HK-2 (cell line): ENCODE results near the gene CEACAM6.
"Not testable (repeated sequence)": the region's sequence is repeated elsewhere in the genome, so short reads cannot be mapped to it uniquely, and the experiment has no call there.

Experiments used
- DNase-seq: peaks from one replicate; pipeline ENCODE4 v3.0.0-alpha.2; 2018; ENCODE audit not compliant: unreplicated experiment

CEACAM6 gene

DNA sequence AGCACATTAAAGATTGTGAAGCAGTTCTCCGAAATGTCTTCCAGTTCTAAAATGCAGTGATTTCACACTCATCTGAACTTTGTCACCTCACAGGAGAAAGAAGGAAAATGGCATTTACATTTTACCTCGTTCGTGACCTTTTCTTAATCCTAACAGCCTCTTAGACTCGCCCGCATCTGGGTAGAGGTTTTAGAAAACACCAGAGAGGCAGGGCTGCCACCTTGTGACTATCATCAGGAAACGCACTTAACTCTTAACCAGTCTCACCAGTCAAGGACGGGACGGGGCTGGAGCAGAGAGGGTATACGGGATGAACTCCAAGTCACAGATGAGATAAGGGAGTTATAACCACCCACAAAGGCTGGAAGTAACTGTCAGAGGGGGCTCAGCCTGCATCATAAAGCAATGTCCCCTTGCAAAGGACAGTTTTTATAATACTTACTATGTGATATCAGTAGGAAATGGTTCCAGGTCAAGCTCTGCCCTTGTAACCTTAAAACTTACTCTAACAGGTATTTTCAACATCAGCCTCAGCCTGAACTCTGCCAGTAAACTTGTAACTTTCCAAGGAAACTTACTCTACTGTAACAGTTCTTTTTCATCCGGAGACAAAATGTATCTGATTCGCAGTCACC is 8.6 kb upstream of the CEACAM6 start:
- DNase-seq: peak; percentile 38

GRCh38 chr19:41748012-41748411 is 7.3 kb upstream of the CEACAM6 start:
- DNase-seq: no peak

- DNase-seq: not testable (repeated sequence)
Observed at GRCh38 chr19:41750248-41751134, 4.8 kb upstream of the CEACAM6 start.

DNA sequence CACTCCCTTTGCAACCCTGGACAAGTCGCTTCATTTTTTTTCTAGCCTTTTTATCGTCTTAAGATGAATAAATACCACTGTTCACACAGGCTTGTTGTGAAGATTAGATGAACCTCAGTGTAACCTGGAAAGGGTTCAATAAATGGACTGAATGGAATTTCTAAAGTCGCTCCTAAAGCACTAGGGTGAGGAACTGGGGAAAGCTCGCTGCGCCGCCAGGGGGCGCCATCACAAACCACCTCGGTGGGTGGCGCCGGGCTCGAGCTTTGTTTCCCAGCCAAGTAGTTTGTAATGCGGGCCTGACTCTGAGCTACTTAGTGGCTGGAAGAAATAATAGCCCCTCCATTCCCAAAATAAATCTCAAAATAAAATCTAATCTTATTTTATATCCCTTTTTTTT is 2.2 kb upstream of the CEACAM6 start:
- peak; percentile 63 for DNase-seq

DNA sequence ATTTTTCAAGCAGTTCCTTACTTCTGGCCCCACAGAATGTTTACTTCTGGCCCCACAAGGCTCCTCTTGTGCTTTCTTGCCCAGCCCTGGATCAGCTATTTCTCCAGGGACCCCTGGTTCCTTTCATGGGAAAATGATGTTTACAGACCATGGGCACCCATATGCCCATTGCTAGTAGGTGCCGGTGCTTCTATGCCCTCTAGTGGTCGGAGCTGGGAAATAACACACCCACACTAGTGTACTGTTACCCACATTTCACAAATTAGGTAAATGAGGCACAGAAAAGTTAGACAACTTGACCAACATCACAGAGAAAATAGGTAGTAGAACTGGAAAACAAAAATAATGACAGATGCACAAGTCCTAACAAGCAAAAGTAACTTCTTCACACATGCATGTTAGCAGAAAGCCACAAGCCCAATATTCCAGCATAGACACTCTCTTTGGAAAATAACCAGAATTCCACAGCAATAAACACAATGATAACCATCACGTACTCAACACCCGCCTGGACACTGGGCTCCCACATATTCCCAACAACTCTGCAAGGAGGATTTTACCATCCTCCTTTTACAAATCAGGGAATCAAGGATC is 1.3 kb upstream of the CEACAM6 start:
- peak; percentile 40 for DNase-seq

- DNase-seq: no peak
Observed at GRCh38 chr19:41758846-41759245, 3.5 kb downstream of the CEACAM6 start.

DNA sequence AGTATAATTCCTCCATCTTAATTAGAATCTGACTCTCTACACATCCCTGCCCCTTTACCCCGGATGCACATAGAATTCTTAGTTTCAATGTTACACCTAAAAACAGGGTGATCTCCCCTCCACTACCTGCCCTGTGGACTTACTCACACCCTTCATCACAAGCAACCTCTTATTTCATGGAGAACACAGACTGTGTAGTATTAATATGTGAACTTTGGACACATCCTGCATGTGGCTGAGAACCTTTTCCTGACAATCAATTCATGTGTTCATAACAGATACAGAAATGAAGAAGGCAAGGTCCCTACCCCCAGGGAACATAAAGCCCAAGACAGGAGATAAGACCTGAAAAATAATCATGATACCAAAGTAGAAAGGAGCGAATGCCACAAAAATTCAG is 11.8 kb downstream of the CEACAM6 start:
- no peak for DNase-seq

GRCh38 chr19:41768105-41768504 is 12.8 kb downstream of the CEACAM6 start:
- not testable (repeated sequence) for DNase-seq

DNA sequence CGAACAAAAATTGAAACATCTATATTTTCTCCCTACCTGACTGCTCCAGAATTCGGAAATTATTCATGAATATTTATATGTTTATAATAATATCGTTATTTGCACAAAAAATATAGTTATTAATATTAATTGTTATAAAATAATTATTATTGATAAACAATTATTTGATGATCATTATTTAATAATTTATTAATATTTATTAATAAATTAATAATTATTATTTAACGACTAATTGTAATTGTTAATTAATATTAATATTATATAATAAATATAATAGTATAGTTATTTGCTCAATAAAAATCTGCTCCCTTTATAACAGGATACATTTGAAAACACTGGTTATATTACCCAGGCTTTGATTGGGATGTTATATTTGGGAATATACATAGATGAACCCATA is 14.3 kb downstream of the CEACAM6 start:
- no peak for DNase-seq

GRCh38 chr19:41771410-41771809 is 16.1 kb downstream of the CEACAM6 start:
- DNase-seq: no peak

DNA sequence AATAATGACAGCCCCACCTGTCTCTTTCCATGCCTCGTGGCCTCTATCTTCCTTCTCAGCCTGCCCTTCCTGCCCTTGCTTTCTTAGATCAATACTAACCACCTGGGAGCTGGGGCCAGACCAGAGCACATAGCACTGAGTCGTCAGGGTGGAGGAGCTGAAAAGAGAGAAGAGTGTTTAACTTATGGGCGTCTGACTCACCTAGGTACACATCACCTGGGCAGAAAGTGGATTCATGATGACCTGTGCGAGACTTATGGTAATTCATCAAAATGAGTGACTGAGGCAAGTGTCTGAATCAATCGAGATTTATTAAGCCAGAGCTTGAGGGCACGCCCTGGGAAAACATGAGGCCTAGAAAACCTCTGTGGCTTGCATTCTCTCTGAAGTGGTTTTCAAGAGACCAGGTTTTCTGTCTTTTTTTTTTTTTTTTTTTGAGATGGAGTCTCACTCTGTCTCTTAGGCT is 19.2 kb downstream of the CEACAM6 start:
- DNase-seq: no peak

DNA sequence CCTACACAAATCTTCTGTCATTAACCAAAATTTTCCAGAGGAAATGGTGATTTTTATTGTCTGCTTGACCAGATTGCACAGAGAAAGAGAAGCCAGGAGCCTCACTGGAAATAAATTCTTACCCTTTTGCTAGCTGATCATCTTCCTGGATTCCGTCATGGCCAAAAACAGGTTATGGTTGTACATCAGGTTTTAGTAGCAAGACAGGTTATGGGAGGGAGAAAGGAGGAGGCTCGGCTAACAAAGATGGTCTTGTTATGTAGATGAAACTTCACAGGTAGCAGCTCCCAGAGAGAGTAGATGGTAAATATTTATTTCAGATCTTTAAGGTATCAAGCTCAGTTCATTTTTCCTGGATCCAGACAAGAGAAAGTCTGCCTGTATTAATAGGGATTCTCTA is 21.4 kb downstream of the CEACAM6 start:
- no peak for DNase-seq

GRCh38 chr19:41783612-41784011 is 28.3 kb downstream of the CEACAM6 start:
- no peak for DNase-seq

- DNase-seq: no peak
Observed at GRCh38 chr19:41784312-41784711, 29.0 kb downstream of the CEACAM6 start.

GRCh38 chr19:41784743-41785142 is 29.4 kb downstream of the CEACAM6 start:
- no peak for DNase-seq

- peak; percentile 60 for DNase-seq
Observed at GRCh38 chr19:41785653-41786052, 30.3 kb downstream of the CEACAM6 start.

DNA sequence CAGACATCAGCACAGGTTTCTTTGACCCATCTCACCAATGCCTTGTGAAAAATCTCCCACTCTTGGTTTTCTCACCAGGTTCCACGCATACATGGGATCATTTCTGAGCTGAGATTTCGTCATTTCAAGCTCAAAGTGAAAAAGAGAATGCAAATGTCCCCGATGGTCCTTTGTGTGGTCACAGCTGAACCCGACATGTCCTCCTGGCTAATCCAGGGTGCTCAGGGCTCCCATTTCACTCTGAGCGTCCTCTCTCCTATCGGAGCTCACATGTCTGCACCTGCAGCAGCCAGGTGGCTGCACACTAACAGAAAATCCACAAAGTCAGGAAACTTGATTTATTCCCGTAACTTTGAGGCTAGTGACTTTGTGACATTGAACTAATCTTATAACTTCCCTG is 31.7 kb downstream of the CEACAM6 start:
- no peak for DNase-seq

DNA sequence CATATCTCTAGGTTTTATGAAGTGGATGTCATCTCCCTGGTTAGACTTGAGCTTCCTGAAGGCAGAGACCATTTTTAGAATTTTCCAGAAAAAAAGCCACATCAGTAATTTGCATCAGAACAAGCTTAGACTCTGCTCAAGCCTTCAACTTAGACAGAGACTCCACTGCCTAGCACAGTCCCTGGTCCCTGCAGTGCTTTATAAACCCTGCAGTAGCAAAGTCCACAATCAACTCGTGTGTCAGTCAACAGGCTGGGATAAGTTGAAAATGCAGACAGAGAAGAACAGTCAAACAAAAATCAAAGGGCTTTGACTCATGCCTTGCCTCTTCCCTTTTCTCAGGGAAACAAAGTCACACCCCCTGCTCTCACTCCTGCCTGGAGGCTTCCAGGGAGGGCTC is 33.2 kb downstream of the CEACAM6 start:
- DNase-seq: not testable (repeated sequence)

DNA sequence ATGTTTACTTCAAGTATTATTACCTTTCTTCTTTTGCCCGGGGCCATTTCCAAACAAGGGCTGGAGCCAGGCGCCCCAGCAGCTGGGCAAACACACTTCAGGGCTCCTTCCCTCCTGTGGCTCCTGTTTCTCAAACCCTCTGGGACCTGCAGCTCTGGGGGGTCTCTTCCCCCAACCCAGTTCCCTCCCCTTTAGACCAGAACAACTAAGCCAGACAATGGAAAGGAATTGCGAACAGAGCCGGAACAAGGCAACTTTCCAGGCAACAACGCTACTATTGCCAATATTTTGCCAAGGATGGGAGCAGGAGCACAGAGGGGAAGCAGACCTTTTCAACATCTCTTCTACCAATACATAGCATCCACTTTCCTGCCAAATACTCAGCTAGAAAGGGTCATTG is 33.7 kb downstream of the CEACAM6 start:
- not testable (repeated sequence) for DNase-seq

DNA sequence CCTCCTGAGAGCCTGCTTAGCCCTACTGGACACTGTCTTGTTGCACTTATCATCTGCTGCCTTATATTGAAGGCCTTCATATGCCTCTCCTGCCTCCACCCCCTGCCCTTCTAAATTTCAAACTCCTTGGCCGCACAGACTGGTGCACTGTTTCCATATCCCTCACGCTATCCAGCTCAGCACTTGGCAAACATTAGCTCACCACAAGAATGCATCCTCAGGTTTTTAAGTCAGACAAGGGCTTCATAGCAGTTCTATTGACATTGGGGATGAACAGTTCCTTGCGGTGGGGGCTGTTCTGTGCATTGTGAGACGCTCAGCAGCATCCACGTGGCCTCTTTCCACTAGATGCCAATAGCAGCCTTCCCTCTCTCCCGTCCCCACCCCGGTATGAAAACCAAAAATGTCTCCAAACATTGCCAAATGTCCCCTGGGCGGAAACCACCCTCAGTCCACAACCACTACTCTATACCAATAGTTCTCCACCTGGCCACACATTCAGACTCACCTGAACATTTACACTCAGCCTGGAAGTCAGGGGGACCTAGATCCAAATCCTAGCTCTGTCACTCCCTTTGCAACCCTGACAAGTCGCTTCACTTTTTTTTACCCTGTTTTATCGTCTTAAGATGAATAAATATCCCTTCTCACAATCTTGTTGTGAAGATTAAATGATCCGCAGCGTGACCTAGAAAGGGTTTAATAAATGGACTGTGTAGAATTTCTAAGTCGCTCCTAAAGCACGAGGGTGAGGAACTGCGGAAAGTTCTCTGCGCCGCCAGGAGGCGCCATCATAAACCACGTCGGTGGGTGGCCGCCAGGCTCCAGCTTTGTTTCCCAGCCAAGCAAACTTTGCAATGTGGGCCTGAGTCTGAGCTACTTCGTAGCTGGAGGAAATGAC is 37.4 kb downstream of the CEACAM6 start:
- peak; percentile 21 for DNase-seq

DNA sequence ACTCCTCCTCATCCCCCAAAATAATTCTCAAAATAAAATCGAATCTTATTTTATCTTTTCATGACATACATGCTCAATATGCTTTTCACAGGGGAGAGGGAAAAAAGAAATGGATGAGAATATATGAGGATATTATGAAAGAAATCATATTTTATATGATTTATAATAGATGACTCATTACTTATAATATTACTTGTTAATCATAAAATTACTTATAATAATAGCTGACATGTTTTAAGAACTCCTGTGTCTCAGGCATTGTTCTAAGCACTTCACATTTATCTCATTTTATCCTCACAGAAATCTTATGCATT is 38.0 kb downstream of the CEACAM6 start:
- no peak for DNase-seq

DNA sequence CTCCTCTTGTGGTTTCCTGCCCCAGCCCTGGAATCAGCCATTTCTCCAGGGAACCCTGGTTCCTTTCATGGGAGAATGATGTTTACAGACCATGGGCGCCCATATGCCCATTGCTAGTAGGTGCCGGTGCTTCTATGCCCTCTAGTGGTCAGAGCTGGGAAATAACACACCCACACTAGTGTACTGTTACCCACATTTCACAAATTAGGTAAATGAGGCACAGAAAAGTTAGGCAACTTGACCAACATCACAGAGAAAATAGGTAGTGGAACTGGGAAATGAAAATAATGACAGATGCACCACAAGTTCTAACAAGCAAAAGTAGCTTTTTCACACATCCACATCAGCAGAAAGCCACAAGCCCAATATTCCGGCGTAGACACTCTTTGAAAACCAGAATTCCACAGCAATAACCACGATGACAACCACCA is 39.7 kb downstream of the CEACAM6 start:
- DNase-seq: peak; percentile 35
